HG02798 (cell line): ENCODE results near the gene IFT27.
A peak's percentile ranks its signal among the peaks of the same experiment; 100 is the strongest.

Source experiments
- ATAC-seq: cut with Tn5 transposase; IDR thresholded peaks from one replicate; pipeline ENCODE4 v1.9.1; 2021; ENCODE audit warnings: mild to moderate bottlenecking; ENCODE audit not compliant: unreplicated experiment, poor library complexity

IFT27 gene

GRCh38 chr22:36775964-36776669 lies at the start of gene IFT27:
IFT27 (minus strand) TSS chr22:36776119; CDS start chr22:36775707, 412 bp downstream.
- peak; percentile 95 for ATAC-seq

- no peak for ATAC-seq
Measured at GRCh38 chr22:36824655-36825054, 48.7 kb upstream of the IFT27 start.

- no peak for ATAC-seq
Measured at GRCh38 chr22:36823186-36823839, 47.4 kb upstream of the IFT27 start.

- no peak for ATAC-seq
Measured at GRCh38 chr22:36822581-36822980, 46.7 kb upstream of the IFT27 start.

- ATAC-seq: no peak
Measured at GRCh38 chr22:36819112-36819511, 43.2 kb upstream of the IFT27 start.

GRCh38 chr22:36818010-36818642 lies 42.2 kb upstream of the IFT27 start:
- no peak for ATAC-seq

GRCh38 chr22:36817525-36817848 lies 41.6 kb upstream of the IFT27 start:
- no peak for ATAC-seq

GRCh38 chr22:36816636-36817524 lies 41.0 kb upstream of the IFT27 start, which contains the start of gene PVALB:
PVALB (minus strand) TSS chr22:36817035; CDS start chr22:36817005, 30 bp downstream.
- no peak for ATAC-seq

- ATAC-seq: no peak
Measured at GRCh38 chr22:36816339-36816635, 40.4 kb upstream of the IFT27 start.

- no peak for ATAC-seq
Measured at GRCh38 chr22:36815558-36816338, 39.8 kb upstream of the IFT27 start.

GRCh38 chr22:36814801-36815200 lies 38.9 kb upstream of the IFT27 start:
- ATAC-seq: no peak

GRCh38 chr22:36811094-36811800 lies 35.3 kb upstream of the IFT27 start:
- ATAC-seq: no peak

GRCh38 chr22:36809351-36809750 lies 33.4 kb upstream of the IFT27 start:
- ATAC-seq: no peak

GRCh38 chr22:36808721-36809344 lies 32.9 kb upstream of the IFT27 start:
- no peak for ATAC-seq

GRCh38 chr22:36807627-36808026 lies 31.7 kb upstream of the IFT27 start:
- no peak for ATAC-seq

GRCh38 chr22:36806835-36807234 lies 30.9 kb upstream of the IFT27 start:
- no peak for ATAC-seq

GRCh38 chr22:36803358-36803757 lies 27.4 kb upstream of the IFT27 start:
- ATAC-seq: no peak

GRCh38 chr22:36798674-36799066 lies 22.8 kb upstream of the IFT27 start:
- no peak for ATAC-seq
